ENCODE data around the gene EFCAB8.

The EFCAB8 gene

GRCh38 chr20:32893263-32894025, 34.7 kb downstream of the EFCAB8 start:
- no peak for TF ChIP-seq CTCF (IDR thresholded peaks at IDR 0.05; ENCODE audit: insufficient read depth, missing control alignments)
- DNase-seq (ENCODE audit: insufficient read length, low spot score), result no peak
- no peak for FAIRE-seq

GRCh38 chr20:32894026-32894483, 35.3 kb downstream of the EFCAB8 start:
- no peak for FAIRE-seq
- peak; percentile 47 for TF ChIP-seq CTCF (IDR thresholded peaks at IDR 0.05; ENCODE audit: insufficient read depth, missing control alignments)
- peak; percentile 61 for DNase-seq (ENCODE audit: insufficient read length, low spot score)

- no peak for FAIRE-seq
- no peak for TF ChIP-seq CTCF (IDR thresholded peaks at IDR 0.05; ENCODE audit: insufficient read depth, missing control alignments)
- no peak for DNase-seq (ENCODE audit: insufficient read length, low spot score)
These were observed 36.1 kb downstream of the EFCAB8 start for GRCh38 chr20:32894711-32895355.

- no peak for TF ChIP-seq CTCF (IDR thresholded peaks at IDR 0.05; ENCODE audit: insufficient read depth, missing control alignments)
- DNase-seq (ENCODE audit: insufficient read length, low spot score) (no peak), FAIRE-seq (no peak)
These were observed 38.0 kb downstream of the EFCAB8 start for GRCh38 chr20:32896521-32897280.

GRCh38 chr20:32898729-32899128, 40.0 kb downstream of the EFCAB8 start:
- FAIRE-seq (no peak), DNase-seq (ENCODE audit: insufficient read length, low spot score) (no peak)
- TF ChIP-seq CTCF (IDR thresholded peaks at IDR 0.05; ENCODE audit: insufficient read depth, missing control alignments), result no peak

- peak; percentile 78 for DNase-seq (ENCODE audit: insufficient read length, low spot score)
- peak; percentile 97 for TF ChIP-seq CTCF (IDR thresholded peaks at IDR 0.05; ENCODE audit: insufficient read depth, missing control alignments)
- FAIRE-seq, result no peak
These were observed 44.0 kb downstream of the EFCAB8 start for GRCh38 chr20:32902456-32903420.

All from D721Med (cell line).